Large intestine (tissue), 3 donors: ENCODE data around the gene ZC3H18. TPM values are rescaled to one million over a fixed set of nuclear protein-coding genes. Genes with fewer than 3 reads are reported as not detected.

Experiments
- DNase-seq, 2 donors: peaks; one replicate each; pipeline versions ENCODE4 v3.0.0 to v3.0.0-alpha.2; 2013
- H3K27ac ChIP-seq: one replicate; pipeline ENCODE4 v1.5.1; 2013; ENCODE audit warnings: low read length
- H3K27me3 ChIP-seq: 2 replicates; pipeline ENCODE4 v1.6.1; 2013; ENCODE audit warnings: low read length; ENCODE audit not compliant: control insufficient read depth, insufficient read depth
- H3K36me3 ChIP-seq: 2 replicates; pipeline ENCODE4 v1.6.1; 2013; ENCODE audit warnings: low read length; ENCODE audit not compliant: control insufficient read depth, insufficient read depth
- H3K4me1 ChIP-seq: one replicate; pipeline ENCODE4 v1.6.1; 2013; ENCODE audit warnings: low read length; ENCODE audit not compliant: control insufficient read depth, insufficient read depth
- H3K4me3 ChIP-seq: one replicate; pipeline ENCODE4 v1.5.1; 2013; ENCODE audit warnings: low read length
- H3K9me3 ChIP-seq: one replicate; pipeline ENCODE4 v1.6.1; 2013; ENCODE audit warnings: mild to moderate bottlenecking, low read depth, low read length, moderate library complexity; ENCODE audit not compliant: control insufficient read depth
- WGBS: methylation state at CpG from one replicate; pipeline ENCODE4 v1.1.5; 2013; ENCODE audit warnings: low lambda C conversion rate; ENCODE audit not compliant: insufficient coverage; 5-methylcytosine and 5-hydroxymethylcytosine counted together
- polyA plus RNA-seq: library from polyadenylated mRNA; unstranded; fragments of 120-200 nt; gene quantifications from one replicate; pipeline ENCODE4 v1.2.1, GENCODE V29; 2013

ZC3H18 gene
- polyA plus RNA-seq, 1 donor, result 34.3 TPM

- peaks cover 17% of the 10 kb centered on the region for H3K36me3 ChIP-seq
- H3K27ac ChIP-seq, result no peak overlapping the region
- H3K9me3 ChIP-seq, result peaks cover 13% of the 10 kb centered on the region
- DNase-seq, result no peak
- WGBS, result no CpG with 5 or more reads among the region's 23 CpGs
- peaks cover 19% of the 10 kb centered on the region for H3K27me3 ChIP-seq
- H3K4me1 ChIP-seq, result peaks cover 12% of the 10 kb centered on the region
- H3K4me3 ChIP-seq, result no peak overlapping the region
These were observed 31.7 kb upstream of the ZC3H18 start for GRCh38 chr16:88538366-88539060.

- Histone ChIP-seq H3K9me3 (peaks cover 21% of the 10 kb centered on the region), H3K36me3 (peaks cover 17% of the 10 kb centered on the region), H3K27me3 (peaks cover 19% of the 10 kb centered on the region), H3K27ac (no peak overlapping the region), H3K4me3 (no peak overlapping the region), H3K4me1 (peaks cover 12% of the 10 kb centered on the region)
- no CpG with 5 or more reads among the region's 12 CpGs for WGBS
- DNase-seq, result no peak
These were observed 30.9 kb upstream of the ZC3H18 start for GRCh38 chr16:88539261-88539651.

- H3K9me3 ChIP-seq, result peaks cover 21% of the 10 kb centered on the region
These were observed 30.4 kb upstream of the ZC3H18 start for GRCh38 chr16:88539652-88540345.

GRCh38 chr16:88540346-88540977 is 29.7 kb upstream of the ZC3H18 start:
- no peak overlapping the region for H3K27ac ChIP-seq
- H3K4me3 ChIP-seq, result no peak overlapping the region
- peaks cover 12% of the 10 kb centered on the region for H3K36me3 ChIP-seq
- H3K4me1 ChIP-seq, result peaks cover 12% of the 10 kb centered on the region
- WGBS, result no CpG with 5 or more reads among the region's 20 CpGs
- H3K27me3 ChIP-seq, result peaks cover 22% of the 10 kb centered on the region
- no peak for DNase-seq
- peaks cover 21% of the 10 kb centered on the region for H3K9me3 ChIP-seq

More at GRCh38 chr16:88539652-88540345, 30.4 kb upstream of the ZC3H18 start:
- peaks cover 12% of the 10 kb centered on the region for H3K4me1 ChIP-seq
- DNase-seq, result no peak
- no peak overlapping the region for H3K27ac ChIP-seq
- peaks cover 20% of the 10 kb centered on the region for H3K27me3 ChIP-seq
- H3K36me3 ChIP-seq, result peaks cover 17% of the 10 kb centered on the region
- WGBS, result no CpG with 5 or more reads among the region's 26 CpGs
- no peak overlapping the region for H3K4me3 ChIP-seq

GRCh38 chr16:88541831-88542616 is 28.2 kb upstream of the ZC3H18 start:
- peaks cover 21% of the 10 kb centered on the region for H3K9me3 ChIP-seq
- H3K27ac ChIP-seq, result no peak overlapping the region
- WGBS, result 100% methylated on average over 1 of the region's 15 CpGs
- H3K4me1 ChIP-seq, result peaks cover 12% of the 10 kb centered on the region
- H3K4me3 ChIP-seq, result no peak overlapping the region
- no peaks in the 10 kb centered on the region for H3K36me3 ChIP-seq
- DNase-seq, result no peak
- H3K27me3 ChIP-seq, result peaks cover 27% of the 10 kb centered on the region

- H3K9me3 ChIP-seq, result peaks cover 21% of the 10 kb centered on the region
- no peak overlapping the region for H3K27ac ChIP-seq
- DNase-seq, result no peak
- no peaks in the 10 kb centered on the region for H3K36me3 ChIP-seq
- H3K27me3 ChIP-seq, result peaks cover 33% of the 10 kb centered on the region
- H3K4me3 ChIP-seq, result no peak overlapping the region
- H3K4me1 ChIP-seq, result peaks cover 12% of the 10 kb centered on the region
- 89% methylated on average over 5 of the region's 8 CpGs for WGBS
These were observed 26.9 kb upstream of the ZC3H18 start for GRCh38 chr16:88543230-88543813.

GRCh38 chr16:88545781-88546180 is 24.4 kb upstream of the ZC3H18 start:
- no peak for DNase-seq
- WGBS, result no CpG with 5 or more reads among the region's 7 CpGs
- Histone ChIP-seq H3K36me3 (no peaks in the 10 kb centered on the region), H3K27me3 (peaks cover 14% of the 10 kb centered on the region), H3K9me3 (peaks cover 21% of the 10 kb centered on the region), H3K4me1 (peaks cover 4% of the 10 kb centered on the region), H3K27ac (no peak overlapping the region), H3K4me3 (no peak overlapping the region)

GRCh38 chr16:88548131-88548874 is 21.9 kb upstream of the ZC3H18 start:
- WGBS, result no CpG with 5 or more reads among the region's 15 CpGs
- DNase-seq, result no peak

GRCh38 chr16:88548985-88549384 is 21.2 kb upstream of the ZC3H18 start:
- H3K9me3 ChIP-seq, result peaks cover 3% of the 10 kb centered on the region
- H3K27ac ChIP-seq, result no peak overlapping the region
- no peaks in the 10 kb centered on the region for H3K36me3 ChIP-seq
- DNase-seq, result no peak
- H3K4me1 ChIP-seq, result peaks cover 4% of the 10 kb centered on the region
- H3K27me3 ChIP-seq, result peaks cover 14% of the 10 kb centered on the region
- no CpG with 5 or more reads among the region's 13 CpGs for WGBS
- no peak overlapping the region for H3K4me3 ChIP-seq

More at GRCh38 chr16:88548131-88548874, 21.9 kb upstream of the ZC3H18 start:
- H3K27me3 ChIP-seq, result peaks cover 14% of the 10 kb centered on the region
- H3K4me3 ChIP-seq, result no peak overlapping the region
- no peaks in the 10 kb centered on the region for H3K36me3 ChIP-seq
- H3K4me1 ChIP-seq, result peaks cover 4% of the 10 kb centered on the region
- H3K27ac ChIP-seq, result no peak overlapping the region
- H3K9me3 ChIP-seq, result peaks cover 9% of the 10 kb centered on the region
